Fibroblast of mammary gland (primary cell): ENCODE measurements around the gene ACADVL.

Experiments used
- DNase-seq: peaks from one replicate; pipeline ENCODE4 v3.0.0-alpha.2; 2010; ENCODE audit warnings: low read depth
- H3K4me3 ChIP-seq: 2 replicates; pipeline ENCODE4 v1.5.1; 2011; ENCODE audit warnings: low read depth, mild to moderate bottlenecking, low read length, moderate library complexity; ENCODE audit not compliant: control insufficient read depth
- TF ChIP-seq, protein P1 (sequence below): conservative IDR thresholded peaks from 2 replicates; pipeline ENCODE4 v1.5.1; 2011; ENCODE audit warnings: low read depth, low read length, inconsistent platforms; ENCODE audit not compliant: control insufficient read depth, insufficient read depth

Gene ACADVL

GRCh38 chr17:7213895-7214299, 5.8 kb upstream of the ACADVL start:
- DNase-seq = peak; percentile 80
- TF ChIP-seq, protein P1, sequence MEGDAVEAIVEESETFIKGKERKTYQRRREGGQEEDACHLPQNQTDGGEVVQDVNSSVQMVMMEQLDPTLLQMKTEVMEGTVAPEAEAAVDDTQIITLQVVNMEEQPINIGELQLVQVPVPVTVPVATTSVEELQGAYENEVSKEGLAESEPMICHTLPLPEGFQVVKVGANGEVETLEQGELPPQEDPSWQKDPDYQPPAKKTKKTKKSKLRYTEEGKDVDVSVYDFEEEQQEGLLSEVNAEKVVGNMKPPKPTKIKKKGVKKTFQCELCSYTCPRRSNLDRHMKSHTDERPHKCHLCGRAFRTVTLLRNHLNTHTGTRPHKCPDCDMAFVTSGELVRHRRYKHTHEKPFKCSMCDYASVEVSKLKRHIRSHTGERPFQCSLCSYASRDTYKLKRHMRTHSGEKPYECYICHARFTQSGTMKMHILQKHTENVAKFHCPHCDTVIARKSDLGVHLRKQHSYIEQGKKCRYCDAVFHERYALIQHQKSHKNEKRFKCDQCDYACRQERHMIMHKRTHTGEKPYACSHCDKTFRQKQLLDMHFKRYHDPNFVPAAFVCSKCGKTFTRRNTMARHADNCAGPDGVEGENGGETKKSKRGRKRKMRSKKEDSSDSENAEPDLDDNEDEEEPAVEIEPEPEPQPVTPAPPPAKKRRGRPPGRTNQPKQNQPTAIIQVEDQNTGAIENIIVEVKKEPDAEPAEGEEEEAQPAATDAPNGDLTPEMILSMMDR = peak; percentile 46
- H3K4me3 ChIP-seq = peak overlapping the region; percentile 43

GRCh38 chr17:7214300-7215135, 5.2 kb upstream of the ACADVL start:
- H3K4me3 ChIP-seq = peak overlapping the region; percentile 43
- TF ChIP-seq, protein P1 = peak; percentile 55
- DNase-seq = peak; percentile 94

DNA sequence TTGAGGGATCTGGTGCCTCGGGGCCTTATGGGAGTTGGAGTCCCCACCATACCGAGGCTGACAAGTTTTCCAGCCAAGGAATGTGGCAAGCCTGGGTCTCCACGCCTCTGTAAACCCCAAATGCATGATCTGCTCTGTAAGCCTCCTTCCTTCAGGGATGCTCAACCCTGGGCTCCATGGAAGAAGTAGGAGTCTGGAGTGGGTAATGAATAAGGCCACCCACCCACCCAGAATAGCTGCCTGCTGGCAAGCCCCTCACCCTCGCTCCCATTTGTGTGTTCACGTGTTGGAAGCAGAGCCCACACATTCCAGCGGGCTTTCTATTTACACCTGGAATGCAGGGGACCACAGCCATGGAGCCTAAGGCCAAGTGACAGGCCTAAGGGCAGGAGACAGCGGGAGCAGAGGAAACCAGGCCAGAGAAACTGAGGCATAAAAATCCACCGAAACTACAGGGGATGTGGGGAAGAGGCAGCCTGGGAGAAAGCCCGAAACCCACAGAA, 4.6 kb upstream of the ACADVL start:
- TF ChIP-seq, protein P1 = no peak
- H3K4me3 ChIP-seq = peak overlapping the region; percentile 12
- DNase-seq = no peak

GRCh38 chr17:7215652-7216180, 4.0 kb upstream of the ACADVL start:
- peak overlapping the region; percentile 63 for H3K4me3 ChIP-seq
- TF ChIP-seq, protein P1 = no peak
- DNase-seq = no peak

- TF ChIP-seq, protein P1 = no peak
- peak overlapping the region; percentile 63 for H3K4me3 ChIP-seq
- no peak for DNase-seq
These were observed 3.3 kb upstream of the ACADVL start for GRCh38 chr17:7216242-7217112.
